Astrocyte (in vitro differentiated cells and primary cell): ENCODE results near the gene DCTN1.

Source experiments
- EZH2 ChIP-seq: IDR thresholded peaks from 2 replicates; pipeline ENCODE4 v1.6.1; 2012; ENCODE audit warnings: mild to moderate bottlenecking, low read length, inconsistent platforms; ENCODE audit not compliant: insufficient read depth
- TF ChIP-seq, protein P1 (sequence below): IDR thresholded peaks from 2 replicates; pipeline ENCODE4 v1.5.1; 2011; ENCODE audit warnings: low read depth, mild to moderate bottlenecking, inconsistent platforms, low read length, moderate library complexity; ENCODE audit not compliant: insufficient read depth

DNA sequence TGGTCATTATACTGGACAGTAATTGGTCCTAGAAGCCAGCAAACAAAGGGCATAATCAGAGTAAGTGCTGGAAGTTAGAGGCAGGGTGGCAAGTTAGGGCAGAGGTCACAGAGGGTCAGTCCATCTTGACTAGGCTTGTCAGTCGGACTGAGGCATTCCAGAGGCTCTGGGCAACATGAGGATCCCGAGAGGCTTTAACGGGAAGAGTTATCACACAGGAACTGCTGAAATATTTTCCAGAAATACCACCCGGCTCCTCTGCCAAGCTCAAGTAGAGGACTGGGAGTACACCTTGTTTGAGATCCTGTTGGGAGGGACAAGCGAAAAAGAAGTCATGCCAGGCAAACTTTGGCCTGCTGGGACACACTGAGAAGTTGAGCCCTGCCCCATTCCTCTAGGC, 27.6 kb upstream of the DCTN1 start:
- TF ChIP-seq, protein P1, sequence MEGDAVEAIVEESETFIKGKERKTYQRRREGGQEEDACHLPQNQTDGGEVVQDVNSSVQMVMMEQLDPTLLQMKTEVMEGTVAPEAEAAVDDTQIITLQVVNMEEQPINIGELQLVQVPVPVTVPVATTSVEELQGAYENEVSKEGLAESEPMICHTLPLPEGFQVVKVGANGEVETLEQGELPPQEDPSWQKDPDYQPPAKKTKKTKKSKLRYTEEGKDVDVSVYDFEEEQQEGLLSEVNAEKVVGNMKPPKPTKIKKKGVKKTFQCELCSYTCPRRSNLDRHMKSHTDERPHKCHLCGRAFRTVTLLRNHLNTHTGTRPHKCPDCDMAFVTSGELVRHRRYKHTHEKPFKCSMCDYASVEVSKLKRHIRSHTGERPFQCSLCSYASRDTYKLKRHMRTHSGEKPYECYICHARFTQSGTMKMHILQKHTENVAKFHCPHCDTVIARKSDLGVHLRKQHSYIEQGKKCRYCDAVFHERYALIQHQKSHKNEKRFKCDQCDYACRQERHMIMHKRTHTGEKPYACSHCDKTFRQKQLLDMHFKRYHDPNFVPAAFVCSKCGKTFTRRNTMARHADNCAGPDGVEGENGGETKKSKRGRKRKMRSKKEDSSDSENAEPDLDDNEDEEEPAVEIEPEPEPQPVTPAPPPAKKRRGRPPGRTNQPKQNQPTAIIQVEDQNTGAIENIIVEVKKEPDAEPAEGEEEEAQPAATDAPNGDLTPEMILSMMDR: no peak
- TF ChIP-seq EZH2: no peak
